GM23338 (cell line): ENCODE results near the gene CDH4.

Experiments
- TF ChIP-seq, protein P1 (sequence below), 2 experiments: fragments of 200-600 bp in 1 of 2; sonication (generic) in 1 of 2; conservative IDR thresholded peaks; 2 replicates each; pipeline versions ENCODE4 v1.5.1 to v1.6.1; 2016 to 2017; ENCODE audit warnings: antibody characterized with exemption in 2 of 2, low read depth in 2 of 2, mild to moderate bottlenecking in 2 of 2, moderate library complexity in 1 of 2
- TF ChIP-seq, protein P2 (sequence below): IDR thresholded peaks from one replicate; pipeline ENCODE4 v1.6.1; 2018; ENCODE audit warnings: antibody characterized with exemption; ENCODE audit not compliant: unreplicated experiment

DNA sequence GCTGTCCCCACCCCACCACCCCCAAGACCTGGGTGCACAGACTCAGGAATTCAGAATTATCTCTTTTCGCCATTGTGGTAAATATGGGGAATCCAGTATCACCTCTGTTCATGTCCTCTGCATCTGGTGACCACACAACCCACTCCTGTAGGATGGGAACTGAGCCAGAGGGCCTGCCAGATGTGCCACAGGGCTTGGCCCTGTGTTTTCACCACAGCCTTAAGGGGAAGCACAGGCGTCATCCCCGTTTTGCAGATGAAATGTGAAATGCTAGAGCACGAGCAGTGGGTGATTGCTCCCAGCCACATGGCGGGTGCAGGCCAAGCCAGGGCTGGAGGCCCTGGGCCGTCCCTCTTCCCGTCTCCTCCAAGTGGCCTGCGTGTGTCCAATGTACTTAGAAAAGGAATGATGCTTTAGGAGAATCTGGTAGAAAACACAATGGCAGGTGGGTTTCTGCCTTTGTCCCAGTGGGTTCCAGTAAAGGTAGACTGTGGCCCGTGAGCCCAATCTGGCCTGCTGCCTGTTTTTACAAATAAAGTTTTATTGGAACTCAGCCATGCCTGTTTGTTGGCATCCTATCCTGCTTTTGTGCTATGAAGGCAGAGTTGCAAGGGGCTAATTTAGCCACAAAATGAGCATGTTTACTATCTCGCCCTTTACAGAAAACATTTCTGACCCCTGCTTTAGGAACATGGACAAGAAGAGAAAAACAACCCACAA, 309.2 kb downstream of the CDH4 start:
- TF ChIP-seq, protein P1, sequence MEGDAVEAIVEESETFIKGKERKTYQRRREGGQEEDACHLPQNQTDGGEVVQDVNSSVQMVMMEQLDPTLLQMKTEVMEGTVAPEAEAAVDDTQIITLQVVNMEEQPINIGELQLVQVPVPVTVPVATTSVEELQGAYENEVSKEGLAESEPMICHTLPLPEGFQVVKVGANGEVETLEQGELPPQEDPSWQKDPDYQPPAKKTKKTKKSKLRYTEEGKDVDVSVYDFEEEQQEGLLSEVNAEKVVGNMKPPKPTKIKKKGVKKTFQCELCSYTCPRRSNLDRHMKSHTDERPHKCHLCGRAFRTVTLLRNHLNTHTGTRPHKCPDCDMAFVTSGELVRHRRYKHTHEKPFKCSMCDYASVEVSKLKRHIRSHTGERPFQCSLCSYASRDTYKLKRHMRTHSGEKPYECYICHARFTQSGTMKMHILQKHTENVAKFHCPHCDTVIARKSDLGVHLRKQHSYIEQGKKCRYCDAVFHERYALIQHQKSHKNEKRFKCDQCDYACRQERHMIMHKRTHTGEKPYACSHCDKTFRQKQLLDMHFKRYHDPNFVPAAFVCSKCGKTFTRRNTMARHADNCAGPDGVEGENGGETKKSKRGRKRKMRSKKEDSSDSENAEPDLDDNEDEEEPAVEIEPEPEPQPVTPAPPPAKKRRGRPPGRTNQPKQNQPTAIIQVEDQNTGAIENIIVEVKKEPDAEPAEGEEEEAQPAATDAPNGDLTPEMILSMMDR (conservative IDR thresholded peaks at IDR 0.05; ENCODE audit: low read depth in 2 of 2): no peak
- TF ChIP-seq, protein P2, sequence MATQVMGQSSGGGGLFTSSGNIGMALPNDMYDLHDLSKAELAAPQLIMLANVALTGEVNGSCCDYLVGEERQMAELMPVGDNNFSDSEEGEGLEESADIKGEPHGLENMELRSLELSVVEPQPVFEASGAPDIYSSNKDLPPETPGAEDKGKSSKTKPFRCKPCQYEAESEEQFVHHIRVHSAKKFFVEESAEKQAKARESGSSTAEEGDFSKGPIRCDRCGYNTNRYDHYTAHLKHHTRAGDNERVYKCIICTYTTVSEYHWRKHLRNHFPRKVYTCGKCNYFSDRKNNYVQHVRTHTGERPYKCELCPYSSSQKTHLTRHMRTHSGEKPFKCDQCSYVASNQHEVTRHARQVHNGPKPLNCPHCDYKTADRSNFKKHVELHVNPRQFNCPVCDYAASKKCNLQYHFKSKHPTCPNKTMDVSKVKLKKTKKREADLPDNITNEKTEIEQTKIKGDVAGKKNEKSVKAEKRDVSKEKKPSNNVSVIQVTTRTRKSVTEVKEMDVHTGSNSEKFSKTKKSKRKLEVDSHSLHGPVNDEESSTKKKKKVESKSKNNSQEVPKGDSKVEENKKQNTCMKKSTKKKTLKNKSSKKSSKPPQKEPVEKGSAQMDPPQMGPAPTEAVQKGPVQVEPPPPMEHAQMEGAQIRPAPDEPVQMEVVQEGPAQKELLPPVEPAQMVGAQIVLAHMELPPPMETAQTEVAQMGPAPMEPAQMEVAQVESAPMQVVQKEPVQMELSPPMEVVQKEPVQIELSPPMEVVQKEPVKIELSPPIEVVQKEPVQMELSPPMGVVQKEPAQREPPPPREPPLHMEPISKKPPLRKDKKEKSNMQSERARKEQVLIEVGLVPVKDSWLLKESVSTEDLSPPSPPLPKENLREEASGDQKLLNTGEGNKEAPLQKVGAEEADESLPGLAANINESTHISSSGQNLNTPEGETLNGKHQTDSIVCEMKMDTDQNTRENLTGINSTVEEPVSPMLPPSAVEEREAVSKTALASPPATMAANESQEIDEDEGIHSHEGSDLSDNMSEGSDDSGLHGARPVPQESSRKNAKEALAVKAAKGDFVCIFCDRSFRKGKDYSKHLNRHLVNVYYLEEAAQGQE: no peak
